GM12864 (cell line): Measurements from ENCODE around the gene CERKL.

Experiments used
- DNase-seq: peaks from one replicate; pipeline ENCODE4 v3.0.0-alpha.2; 2011; ENCODE audit warnings: low read depth
- H3K4me3 ChIP-seq: 2 replicates; pipeline ENCODE4 v1.5.1; 2011; ENCODE audit warnings: mild to moderate bottlenecking, low read depth, low read length, control low read depth
- TF ChIP-seq, protein P1 (sequence below): IDR thresholded peaks from 2 replicates; pipeline ENCODE4 v1.5.1; 2011; ENCODE audit warnings: low read depth, mild to moderate bottlenecking, moderate library complexity, low read length, control low read depth, inconsistent platforms; ENCODE audit errors: missing control alignments

The CERKL gene

DNA sequence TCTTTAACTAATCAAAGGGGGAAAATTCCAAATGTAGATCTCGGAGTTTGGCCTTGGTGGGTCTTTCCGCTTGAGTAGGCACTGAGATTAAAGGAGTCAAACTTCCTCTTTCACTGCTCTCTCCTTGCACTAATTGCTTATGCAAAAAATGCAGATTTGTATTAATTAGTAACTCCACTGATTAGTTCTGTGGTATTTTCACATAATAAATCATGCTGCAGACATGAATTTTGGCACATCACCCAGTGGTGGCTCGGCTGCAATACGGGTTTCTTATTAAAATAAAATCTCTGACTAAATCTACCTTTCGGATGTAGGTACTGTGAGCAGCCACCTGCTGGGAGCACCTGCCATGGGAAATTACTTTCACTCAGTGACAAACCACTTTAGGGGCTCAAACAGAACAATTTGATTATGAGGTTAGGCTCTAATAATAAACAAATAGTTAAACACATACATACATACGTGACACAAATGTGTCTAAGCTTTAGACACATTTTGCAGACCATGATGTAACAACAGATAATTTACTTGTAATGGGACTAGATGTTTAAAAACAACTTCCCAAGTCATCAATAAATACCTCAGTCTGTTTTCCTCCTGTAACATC lies 29.8 kb upstream of the CERKL start:
- H3K4me3 ChIP-seq, result no peak overlapping the region
- DNase-seq, result no peak
- TF ChIP-seq, protein P1, sequence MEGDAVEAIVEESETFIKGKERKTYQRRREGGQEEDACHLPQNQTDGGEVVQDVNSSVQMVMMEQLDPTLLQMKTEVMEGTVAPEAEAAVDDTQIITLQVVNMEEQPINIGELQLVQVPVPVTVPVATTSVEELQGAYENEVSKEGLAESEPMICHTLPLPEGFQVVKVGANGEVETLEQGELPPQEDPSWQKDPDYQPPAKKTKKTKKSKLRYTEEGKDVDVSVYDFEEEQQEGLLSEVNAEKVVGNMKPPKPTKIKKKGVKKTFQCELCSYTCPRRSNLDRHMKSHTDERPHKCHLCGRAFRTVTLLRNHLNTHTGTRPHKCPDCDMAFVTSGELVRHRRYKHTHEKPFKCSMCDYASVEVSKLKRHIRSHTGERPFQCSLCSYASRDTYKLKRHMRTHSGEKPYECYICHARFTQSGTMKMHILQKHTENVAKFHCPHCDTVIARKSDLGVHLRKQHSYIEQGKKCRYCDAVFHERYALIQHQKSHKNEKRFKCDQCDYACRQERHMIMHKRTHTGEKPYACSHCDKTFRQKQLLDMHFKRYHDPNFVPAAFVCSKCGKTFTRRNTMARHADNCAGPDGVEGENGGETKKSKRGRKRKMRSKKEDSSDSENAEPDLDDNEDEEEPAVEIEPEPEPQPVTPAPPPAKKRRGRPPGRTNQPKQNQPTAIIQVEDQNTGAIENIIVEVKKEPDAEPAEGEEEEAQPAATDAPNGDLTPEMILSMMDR, result no peak

DNA sequence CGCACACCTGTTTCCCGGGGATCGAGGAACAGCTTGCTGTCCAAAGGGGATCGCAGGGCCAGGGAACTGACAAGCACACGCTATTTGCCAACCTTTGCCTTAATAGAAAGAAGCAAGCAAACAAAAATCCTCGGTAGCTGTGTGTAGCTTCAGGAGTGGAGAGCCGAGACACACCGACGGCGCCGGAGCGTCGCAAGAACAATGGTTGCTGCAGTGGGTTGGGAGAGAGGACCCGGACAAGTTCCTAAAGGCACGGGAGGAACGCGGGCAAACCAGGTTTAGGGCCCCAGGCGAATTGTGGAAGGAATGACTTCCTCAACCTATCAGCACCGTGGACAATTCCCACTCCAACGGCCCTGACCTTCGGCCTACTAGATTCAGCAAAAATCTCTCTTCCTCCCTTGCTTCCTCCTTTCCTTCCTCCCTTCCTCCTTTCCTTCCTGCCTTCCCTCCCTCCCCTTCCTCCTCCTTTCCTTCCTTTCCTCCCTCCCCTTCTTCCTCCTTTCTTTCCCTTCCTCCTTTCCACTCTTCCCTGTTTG lies 28.3 kb upstream of the CERKL start:
- TF ChIP-seq, protein P1, result no peak
- H3K4me3 ChIP-seq, result no peak overlapping the region
- no peak for DNase-seq

DNA sequence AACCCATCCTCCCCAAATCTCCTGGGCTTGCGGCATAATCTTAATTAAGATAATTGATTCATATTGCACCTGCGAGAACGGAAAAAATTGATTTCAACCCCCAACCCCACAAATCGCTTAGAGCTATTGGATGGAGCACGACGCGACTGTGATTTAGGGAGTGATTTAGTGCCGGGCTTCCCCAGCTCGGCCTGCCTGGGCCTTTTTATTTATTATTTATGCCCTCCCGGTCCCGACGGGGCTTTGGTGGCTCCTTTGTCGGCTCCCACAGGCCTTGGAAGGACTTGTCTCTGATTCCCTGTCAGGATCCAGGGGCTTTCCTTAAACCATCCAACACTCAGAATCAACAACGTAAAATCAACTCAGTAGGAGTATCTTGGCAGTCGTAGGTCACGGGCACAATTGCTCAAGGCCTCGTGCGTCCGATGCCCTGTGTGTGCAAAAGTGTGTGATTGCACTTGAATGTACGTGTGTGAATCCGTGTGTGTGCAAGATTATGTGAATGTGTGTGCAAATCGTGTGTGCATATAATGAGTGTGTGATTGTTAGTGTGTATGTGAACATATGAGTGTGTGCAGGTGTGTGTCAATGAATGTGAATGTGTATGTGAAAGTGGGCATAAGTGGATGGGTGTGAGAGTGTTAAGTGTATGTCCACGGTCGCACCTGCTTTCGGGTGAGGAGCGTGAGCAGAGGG lies 27.7 kb upstream of the CERKL start:
- H3K4me3 ChIP-seq, result no peak overlapping the region
- TF ChIP-seq, protein P1, result no peak
- no peak for DNase-seq

DNA sequence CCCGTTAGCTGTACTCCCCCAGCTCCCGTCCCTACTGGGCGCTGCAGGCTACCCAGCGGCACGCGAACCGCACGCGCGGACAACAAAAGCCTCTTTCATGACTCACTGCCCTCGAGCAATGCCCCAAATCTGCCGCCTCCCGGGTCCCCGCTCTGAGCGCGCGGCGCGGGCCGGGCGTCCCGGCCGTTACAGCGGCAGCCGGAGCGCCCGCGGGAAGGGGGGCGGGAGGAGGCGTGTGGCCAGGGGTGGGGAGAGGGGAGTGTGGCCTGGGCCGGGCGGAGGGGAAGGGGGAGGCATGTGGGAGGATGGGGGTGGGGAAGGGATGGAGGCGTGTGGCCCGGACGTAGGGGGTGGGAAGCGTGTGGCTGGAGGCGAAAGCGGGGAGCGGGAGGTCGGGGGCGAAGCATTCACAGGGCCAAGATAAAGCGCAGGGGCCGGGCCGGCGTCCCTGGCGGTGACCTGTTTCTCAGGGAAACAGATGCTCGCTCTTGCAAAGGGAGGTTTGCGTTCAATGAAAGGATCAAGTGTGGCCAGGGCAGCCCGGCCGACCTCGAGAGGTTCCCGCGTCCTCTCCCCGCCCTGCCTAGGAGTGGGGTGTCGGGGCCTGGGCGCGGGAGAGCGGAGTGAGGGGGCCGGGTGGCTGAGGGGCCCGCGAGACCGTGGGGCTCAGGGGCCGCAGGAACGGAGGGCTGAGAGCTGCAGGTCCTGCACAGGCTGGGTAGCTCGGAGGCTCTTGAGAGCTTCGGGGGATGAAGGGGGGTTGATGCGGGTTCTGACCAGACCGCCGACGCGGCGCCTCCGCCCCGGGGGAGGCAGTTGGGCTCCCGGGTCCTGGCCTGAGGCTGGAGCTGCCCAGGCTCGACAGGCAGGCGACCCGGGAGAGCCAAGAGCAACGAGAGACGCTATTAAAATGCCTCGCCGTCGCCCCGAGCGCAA lies 26.9 kb upstream of the CERKL start:
- TF ChIP-seq, protein P1, result no peak
- DNase-seq, result no peak
- H3K4me3 ChIP-seq, result no peak overlapping the region

DNA sequence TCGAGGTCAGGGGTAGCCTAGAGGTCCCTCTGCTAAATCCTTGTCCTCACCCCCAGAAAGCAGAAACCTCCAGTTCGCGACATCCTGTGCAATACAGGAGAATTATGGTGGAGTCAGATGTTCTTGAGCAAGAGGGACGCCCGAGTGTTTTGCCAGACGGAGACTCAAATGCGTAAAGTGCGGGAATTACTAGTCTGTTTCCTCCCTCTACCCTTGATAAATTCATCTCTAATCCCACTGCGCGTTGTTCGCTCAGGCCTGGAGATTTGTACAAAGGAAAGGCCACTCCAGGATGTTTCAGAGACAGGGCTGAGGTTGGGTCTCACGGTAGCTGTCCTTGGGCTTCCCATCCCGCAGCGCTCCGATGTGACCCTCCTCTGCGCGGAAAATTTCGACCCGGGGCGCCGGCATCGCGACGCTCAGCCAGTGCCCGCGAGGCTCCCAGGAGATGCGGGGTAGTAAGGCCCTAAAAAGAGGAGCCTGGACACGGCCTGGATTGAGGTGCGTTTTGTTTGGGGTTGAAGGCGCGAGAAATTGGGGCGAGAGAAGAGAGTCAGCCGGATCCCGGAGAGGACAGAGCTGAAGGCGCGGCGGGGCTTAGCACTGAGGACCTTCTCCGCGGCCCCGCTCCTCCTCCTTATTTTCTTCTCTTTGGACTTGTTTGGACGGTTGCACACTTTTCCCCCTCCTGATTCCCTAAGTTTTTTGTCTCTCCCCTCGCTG lies 26.1 kb upstream of the CERKL start:
- no peak overlapping the region for H3K4me3 ChIP-seq
- TF ChIP-seq, protein P1, result no peak
- DNase-seq, result no peak

DNA sequence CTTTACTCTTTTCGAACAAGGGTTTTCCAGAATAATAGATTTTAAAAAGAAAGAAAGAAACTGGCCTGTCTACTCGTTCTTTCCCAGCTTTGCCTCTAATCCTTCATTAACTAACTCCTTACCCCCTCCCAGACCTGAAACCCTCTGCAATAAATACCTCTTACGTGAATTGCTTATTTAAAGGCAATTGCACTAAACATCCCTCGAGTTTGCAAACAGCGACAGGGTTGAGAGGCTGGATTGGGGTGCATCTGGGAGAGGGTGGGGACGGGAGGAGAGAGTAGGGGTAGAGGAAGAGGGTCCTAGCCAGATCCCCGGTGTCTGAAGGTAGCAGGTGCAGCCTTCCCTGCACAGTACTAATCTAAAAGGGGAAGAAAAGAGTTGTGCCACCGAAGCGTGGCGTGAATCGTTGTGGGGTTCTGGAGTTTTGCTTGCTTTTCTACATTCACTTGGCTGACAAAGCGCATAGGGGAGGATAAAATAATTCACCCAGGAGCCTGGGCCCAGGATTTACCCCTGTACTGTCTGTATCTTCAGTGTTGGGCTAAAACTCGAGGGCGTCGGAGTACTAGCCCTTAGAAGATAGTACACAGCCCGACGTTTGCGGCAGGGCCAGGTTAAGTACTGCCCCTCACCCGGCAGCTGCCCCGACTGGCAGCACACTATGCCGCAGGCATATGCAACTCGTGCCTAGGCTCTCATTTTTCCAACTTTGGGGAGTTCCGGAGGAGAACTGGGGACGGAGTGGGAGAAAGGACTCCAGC lies 25.3 kb upstream of the CERKL start:
- DNase-seq, result no peak
- H3K4me3 ChIP-seq, result no peak overlapping the region
- TF ChIP-seq, protein P1, result no peak
